Gastrocnemius medialis (tissue), 4 donors: ENCODE measurements around the gene OSTC.

Experiments used
- CTCF ChIP-seq, 5 experiments: fragments of 450-650 bp in 3 of 5; fragments of 200-600 bp in 2 of 5; sonication (generic) in 2 of 5; IDR thresholded peaks in 4 of 5; conservative IDR thresholded peaks in 1 of 5; 1 replicate in 4 of 5; 2 replicates in 1 of 5; pipeline ENCODE4 v1.5.1; 2016 to 2019; ENCODE audit warnings: antibody characterized with exemption in 5 of 5, mild to moderate bottlenecking in 3 of 5, moderate library complexity in 3 of 5
- POLR2A ChIP-seq, 2 donors: fragments of 450-650 bp; IDR thresholded peaks; one replicate each; pipeline ENCODE4 v1.6.1; 2017; ENCODE audit warnings: antibody characterized with exemption in 2 of 2, mild to moderate bottlenecking in 2 of 2, moderate library complexity in 2 of 2

GRCh38 chr4:108714880-108715279, 64.5 kb downstream of the OSTC start:
- TF ChIP-seq CTCF (IDR thresholded peaks at IDR 0.05 in 4 of 5, conservative IDR thresholded peaks at IDR 0.05 in 1 of 5) (no peak), POLR2A (IDR thresholded peaks at IDR 0.05) (no peak)
